Peyer's patch (tissue), 4 donors: ENCODE results near the gene OSR1. TPM values are rescaled to one million over a fixed set of nuclear protein-coding genes. Genes with fewer than 3 reads are reported as not detected.

Source experiments
- DNase-seq, 3 donors: peaks; one replicate each; pipeline ENCODE4 v3.0.0-alpha.2; 2017 to 2019
- H3K27ac ChIP-seq, 4 donors: fragments of 200-600 bp; sonication (generic); one replicate each; pipeline ENCODE4 v1.5.1; 2016 to 2019
- H3K27me3 ChIP-seq, 2 donors: fragments of 200-600 bp; sonication (generic); one replicate each; pipeline ENCODE4 v1.5.1; 2019
- H3K36me3 ChIP-seq, 3 donors: fragments of 200-600 bp; sonication (generic); one replicate each; pipeline ENCODE4 v1.5.1; 2016 to 2019
- H3K4me1 ChIP-seq, 4 donors: fragments of 200-600 bp; sonication (generic); one replicate each; pipeline ENCODE4 v1.5.1; 2016 to 2019
- H3K4me3 ChIP-seq, 4 donors: fragments of 200-600 bp; sonication (generic); 1 replicate in 3 of 4; 2 replicates in 1 of 4; pipeline ENCODE4 v1.5.1; 2016 to 2019; ENCODE audit warnings: mild to moderate bottlenecking in 1 of 4
- H3K9me3 ChIP-seq, 4 donors: fragments of 200-600 bp; sonication (generic); one replicate each; pipeline ENCODE4 v1.5.1; 2016 to 2019; ENCODE audit warnings: mild to moderate bottlenecking in 1 of 4
- POLR2A ChIP-seq, 2 donors: fragments of 450-650 bp; IDR thresholded peaks; one replicate each; pipeline ENCODE4 v1.5.1; 2017; ENCODE audit warnings: antibody characterized with exemption in 2 of 2, mild to moderate bottlenecking in 2 of 2, moderate library complexity in 2 of 2
- total RNA-seq, 4 donors: library from RNA; depleted of rRNA; stranded (reverse); fragments of >200 nt; gene quantifications; one replicate each; pipeline ENCODE4 v1.1.0, GENCODE V29; 2016
- TF ChIP-seq, protein P1 (sequence below), 6 experiments: fragments of 450-650 bp in 4 of 6; fragments of 200-600 bp in 2 of 6; sonication (generic) in 1 of 6; IDR thresholded peaks; one replicate each; pipeline ENCODE4 v1.5.1; 2017 to 2019; ENCODE audit warnings: antibody characterized with exemption in 6 of 6, mild to moderate bottlenecking in 3 of 6, moderate library complexity in 1 of 6

OSR1 gene
- total RNA-seq, 4 donors from 2014 or later: 3.9 to 14.9 (median 7.0) TPM

GRCh38 chr2:19331450-19331849 lies 27.0 kb downstream of the OSR1 start:
- Histone ChIP-seq H3K27ac (no peak overlapping the region), H3K27me3 (no peaks in the 10 kb centered on the region), H3K9me3 (no peaks in the 10 kb centered on the region), H3K36me3 (no peaks in the 10 kb centered on the region), H3K4me3 (no peak overlapping the region), H3K4me1 (no peaks in the 10 kb centered on the region)
- DNase-seq: no peak
- TF ChIP-seq, protein P1, sequence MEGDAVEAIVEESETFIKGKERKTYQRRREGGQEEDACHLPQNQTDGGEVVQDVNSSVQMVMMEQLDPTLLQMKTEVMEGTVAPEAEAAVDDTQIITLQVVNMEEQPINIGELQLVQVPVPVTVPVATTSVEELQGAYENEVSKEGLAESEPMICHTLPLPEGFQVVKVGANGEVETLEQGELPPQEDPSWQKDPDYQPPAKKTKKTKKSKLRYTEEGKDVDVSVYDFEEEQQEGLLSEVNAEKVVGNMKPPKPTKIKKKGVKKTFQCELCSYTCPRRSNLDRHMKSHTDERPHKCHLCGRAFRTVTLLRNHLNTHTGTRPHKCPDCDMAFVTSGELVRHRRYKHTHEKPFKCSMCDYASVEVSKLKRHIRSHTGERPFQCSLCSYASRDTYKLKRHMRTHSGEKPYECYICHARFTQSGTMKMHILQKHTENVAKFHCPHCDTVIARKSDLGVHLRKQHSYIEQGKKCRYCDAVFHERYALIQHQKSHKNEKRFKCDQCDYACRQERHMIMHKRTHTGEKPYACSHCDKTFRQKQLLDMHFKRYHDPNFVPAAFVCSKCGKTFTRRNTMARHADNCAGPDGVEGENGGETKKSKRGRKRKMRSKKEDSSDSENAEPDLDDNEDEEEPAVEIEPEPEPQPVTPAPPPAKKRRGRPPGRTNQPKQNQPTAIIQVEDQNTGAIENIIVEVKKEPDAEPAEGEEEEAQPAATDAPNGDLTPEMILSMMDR (IDR thresholded peaks at IDR 0.05): no peak
- no peak for TF ChIP-seq POLR2A (IDR thresholded peaks at IDR 0.05)

DNA sequence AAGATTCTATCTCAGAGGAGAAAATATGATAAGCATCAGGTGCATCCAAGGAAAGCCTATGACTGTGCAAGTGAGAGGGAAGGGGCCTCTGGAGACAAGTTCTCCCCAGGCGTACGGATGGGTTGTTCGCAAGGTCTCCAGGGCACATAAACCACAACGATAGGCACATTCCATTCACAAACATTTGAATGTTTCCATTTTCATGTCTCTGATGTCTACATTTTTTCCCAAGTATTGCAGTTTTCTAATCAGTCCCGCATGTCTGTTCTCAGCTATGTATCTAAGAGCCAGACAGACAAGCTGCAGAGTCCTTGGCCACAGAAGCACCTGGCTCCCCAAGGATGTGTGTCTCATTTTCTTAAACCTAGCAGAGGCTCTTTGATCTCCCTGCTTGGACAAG lies 28.0 kb downstream of the OSR1 start:
- TF ChIP-seq POLR2A (IDR thresholded peaks at IDR 0.05): no peak
- TF ChIP-seq, protein P1 (IDR thresholded peaks at IDR 0.05): no peak
- DNase-seq: no peak
- H3K27ac ChIP-seq: no peak overlapping the region
- H3K9me3 ChIP-seq: no peaks in the 10 kb centered on the region
- no peaks in the 10 kb centered on the region for H3K4me1 ChIP-seq
- H3K36me3 ChIP-seq: no peaks in the 10 kb centered on the region
- H3K4me3 ChIP-seq: no peak overlapping the region
- no peaks in the 10 kb centered on the region for H3K27me3 ChIP-seq

DNA sequence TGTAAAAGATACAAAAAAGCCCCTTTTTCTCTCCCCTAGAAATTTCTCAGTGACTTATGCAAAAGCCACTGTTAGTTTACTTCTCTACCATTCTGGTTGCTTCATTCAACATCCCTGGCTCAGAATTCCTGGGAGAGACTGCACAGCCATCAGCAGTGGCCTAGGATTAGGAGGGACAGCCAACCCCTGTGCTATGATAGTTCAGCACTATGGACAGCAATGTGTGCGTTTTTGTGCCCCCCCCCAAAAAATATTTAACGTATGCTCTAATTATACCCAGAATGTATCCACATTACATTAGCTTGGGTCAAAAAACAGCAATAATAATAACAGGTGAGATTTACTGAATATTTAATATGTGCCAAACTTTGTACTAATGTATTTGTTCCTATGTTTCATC lies 29.0 kb downstream of the OSR1 start:
- no peaks in the 10 kb centered on the region for H3K36me3 ChIP-seq
- no peak for DNase-seq
- no peak overlapping the region for H3K4me3 ChIP-seq

GRCh38 chr2:19327496-19327895 lies 30.9 kb downstream of the OSR1 start:
- TF ChIP-seq, protein P1 (IDR thresholded peaks at IDR 0.05): no peak
- TF ChIP-seq POLR2A (IDR thresholded peaks at IDR 0.05): no peak
- Histone ChIP-seq H3K9me3 (no peaks in the 10 kb centered on the region), H3K27me3 (no peaks in the 10 kb centered on the region), H3K4me1 (no peaks in the 10 kb centered on the region), H3K36me3 (no peaks in the 10 kb centered on the region), H3K4me3 (no peak overlapping the region), H3K27ac (no peak overlapping the region)
- no peak for DNase-seq

More for the DNA sequence above, 29.0 kb downstream of the OSR1 start:
- TF ChIP-seq, protein P1 (IDR thresholded peaks at IDR 0.05): no peak
- no peak for TF ChIP-seq POLR2A (IDR thresholded peaks at IDR 0.05)
- no peaks in the 10 kb centered on the region for H3K27me3 ChIP-seq
- no peaks in the 10 kb centered on the region for H3K4me1 ChIP-seq
- no peak overlapping the region for H3K27ac ChIP-seq
- no peaks in the 10 kb centered on the region for H3K9me3 ChIP-seq

- Histone ChIP-seq H3K36me3 (no peaks in the 10 kb centered on the region), H3K27ac (no peak overlapping the region), H3K4me1 (no peaks in the 10 kb centered on the region), H3K4me3 (no peak overlapping the region), H3K9me3 (no peaks in the 10 kb centered on the region), H3K27me3 (no peaks in the 10 kb centered on the region)
- TF ChIP-seq, protein P1 (IDR thresholded peaks at IDR 0.05): no peak
- DNase-seq: no peak
Measured at GRCh38 chr2:19321946-19322345, 36.5 kb downstream of the OSR1 start.

DNA sequence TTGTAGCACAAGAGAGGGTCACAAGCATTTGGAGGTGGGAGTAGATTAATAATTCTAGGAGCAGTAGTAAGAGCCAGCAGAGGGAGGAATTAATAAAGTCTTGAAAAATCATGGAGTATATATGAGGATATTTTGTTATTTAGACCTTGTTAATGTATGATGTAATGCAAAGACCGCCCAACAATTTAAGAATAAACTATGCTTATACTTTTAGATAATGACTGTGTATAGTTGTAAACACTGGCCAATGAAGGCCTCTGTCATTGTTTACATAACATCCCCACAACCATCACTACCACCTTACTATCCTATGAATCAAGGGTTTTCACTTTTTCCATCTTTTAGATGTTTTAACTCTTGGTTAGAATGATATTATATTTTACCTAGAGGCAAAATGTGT lies 37.6 kb downstream of the OSR1 start:
- no peaks in the 10 kb centered on the region for H3K36me3 ChIP-seq
- H3K9me3 ChIP-seq: no peaks in the 10 kb centered on the region
- TF ChIP-seq, protein P1 (IDR thresholded peaks at IDR 0.05): no peak
- TF ChIP-seq POLR2A (IDR thresholded peaks at IDR 0.05): no peak
- H3K4me3 ChIP-seq: no peak overlapping the region
- no peak overlapping the region for H3K27ac ChIP-seq
- no peaks in the 10 kb centered on the region for H3K27me3 ChIP-seq
- H3K4me1 ChIP-seq: no peaks in the 10 kb centered on the region
- DNase-seq: no peak
